Heart left ventricle (tissue), 16 donors: Measurements from ENCODE around the gene GOLT1B. TPM values are rescaled to one million over a fixed set of nuclear protein-coding genes. Genes with fewer than 3 reads are reported as not detected.

ENCODE experiments used
- ATAC-seq, 4 donors: fragments of 200-7000 bp; cut with Tn5 transposase; one replicate each; pipeline ENCODE4 v1.9.1; 2020 to 2022; ENCODE audit warnings: moderate library complexity in 4 of 4, mild to moderate bottlenecking in 3 of 4, moderate number of reproducible peaks in 1 of 4
- DNase-seq, 5 donors: peaks; one replicate each; pipeline ENCODE4 v3.0.0-alpha.2; 2020
- H3K27ac ChIP-seq, 12 donors: fragments of 200-600 bp; sonication (generic) in 4 of 12; one replicate each; pipeline versions ENCODE4 v1.5.0 to v1.8.0; 2016 to 2022; ENCODE audit warnings: mild to moderate bottlenecking in 2 of 12
- H3K27me3 ChIP-seq, 9 donors: fragments of 200-600 bp; sonication (generic) in 2 of 9; one replicate each; pipeline versions ENCODE4 v1.5.1 to v1.8.0; 2016 to 2022; ENCODE audit warnings: mild to moderate bottlenecking in 3 of 9
- H3K36me3 ChIP-seq, 9 donors: fragments of 200-600 bp; sonication (generic) in 2 of 9; one replicate each; pipeline versions ENCODE4 v1.5.0 to v1.8.0; 2018 to 2022; ENCODE audit warnings: mild to moderate bottlenecking in 2 of 9
- H3K4me1 ChIP-seq, 12 donors: fragments of 200-600 bp; sonication (generic) in 4 of 12; one replicate each; pipeline versions ENCODE4 v1.5.0 to v1.8.0; 2016 to 2022; ENCODE audit warnings: mild to moderate bottlenecking in 3 of 12
- H3K4me3 ChIP-seq, 12 donors: fragments of 200-600 bp; sonication (generic) in 4 of 12; one replicate each; pipeline versions ENCODE4 v1.5.0 to v1.8.0; 2017 to 2022; ENCODE audit warnings: mild to moderate bottlenecking in 9 of 12, moderate library complexity in 4 of 12
- H3K9me3 ChIP-seq, 12 donors: fragments of 200-600 bp; sonication (generic) in 4 of 12; one replicate each; pipeline versions ENCODE4 v1.5.0 to v1.8.0; 2016 to 2022; ENCODE audit warnings: mild to moderate bottlenecking in 1 of 12
- CTCF ChIP-seq, 12 donors: fragments of 200-600 bp; sonication (generic) in 4 of 12; IDR thresholded peaks; one replicate each; pipeline versions ENCODE4 v1.5.0 to v1.8.0; 2018 to 2022; ENCODE audit warnings: antibody characterized with exemption in 12 of 12, mild to moderate bottlenecking in 5 of 12
- POLR2A ChIP-seq, 2 donors: fragments of 450-650 bp; IDR thresholded peaks; one replicate each; pipeline ENCODE4 v1.6.1; 2017; ENCODE audit warnings: antibody characterized with exemption in 2 of 2, mild to moderate bottlenecking in 2 of 2, moderate library complexity in 2 of 2
- WGBS, 4 donors: extraction: QIAGEN DNeasy Blood & Tissue Kit in 2 of 4; methylation state at CpG; one replicate each; pipeline versions ENCODE4 v1.1.5 to v1.1.7; 2013 to 2018; 5-methylcytosine and 5-hydroxymethylcytosine counted together
- intact Hi-C, 10 donors: fragments of 100-400 bp; cut with DNase I; formaldehyde crosslinking; loops; one replicate each; pipeline versions ENCODE4 v1.11.1 to v1.14.2; 2022
- long read RNA-seq, 3 donors: library from polyadenylated mRNA; unstranded; transcript quantifications; one replicate each; pipeline ENCODE4 v2.0.0, GENCODE V29; 2020 to 2021
- polyA plus RNA-seq, 2 donors: library from polyadenylated mRNA; stranded (reverse); fragments of 200-250 nt; gene quantifications; one replicate each; pipeline ENCODE4 v1.2.3, GENCODE V29; 2013
- total RNA-seq, 9 donors: library from RNA; depleted of rRNA in 2 of 9; stranded (reverse); fragments of >200 nt in 2 of 9; fragmentation: NEBNext Ultra II Directional in 3 of 9; extraction: Animal tissue kit (Norgen Biotek cat#: 25700) in 3 of 9; gene quantifications; one replicate each; pipeline versions ENCODE4 v1.1.0 to v1.2.4, GENCODE V29; 2016 to 2023
- donor health status: ischemic (EF 13 %, LVEDD 7.1; RV severe dilation, severe dysfunction).
- donor health status: healthy with polysubstance abuse.
- donor health status: DM: no; HTN: yes; CAD: no.
- donor health status: DM: no; HTN: no; CAD: no.
- donor health status: ischemic (EF 25% LVEDD 6.9; RV normal size, moderate dysfunction).
- donor health status: ischemic (EF 25% LVEDD 5.7; RV mildly dilated, moderate dysfunction).
- donor health status: healthy.
- donor health status: DM: yes; HTN: yes; CAD: no.
- donor health status: ischemic (EF 35%, LVEDD 5.7; RV mildly dilated, moderate dysfunction).
- donor health status: nonischemic (EF 11% LVEDD 7.7; RV severe dilation, severe dysfunction).
- donor health status: DM: yes; HTN: yes; CAD: no.
- donor health status: PGD.
- donor health status: ischemic (EF 29% LVEDD 5.4; RV normal size, mild dysfunction).
- donor health status: nonischemic (EF 23%, LVEDD 6.1; RV moderate dilation, normal function).

Gene GOLT1B
- 10 to 100 TPM; 12.9 to 32.0 (median 22.1) TPM for total RNA-seq
- polyA plus RNA-seq, result 10 to 100 TPM; 13.2 to 43.7 TPM
- long read RNA-seq, donor 1, transcript GOLT1B-201 (5 exons, 3,227 nt), result major isoform, 27 of 30 reads
- long read RNA-seq, donor 1, partial matches to known transcripts, result 0 of 30 reads
- long read RNA-seq, donor 1, other reads (novel, unspliced or antisense), result 2 of 30 reads
- long read RNA-seq, donor 2, transcript GOLT1B-201 (5 exons, 3,227 nt), result major isoform, 65 of 72 reads
- long read RNA-seq, donor 2, partial matches to known transcripts, result 1 of 72 reads
- long read RNA-seq, donor 2, other reads (novel, unspliced or antisense), result 2 of 72 reads
- long read RNA-seq, donor 3, transcript GOLT1B-201 (5 exons, 3,227 nt), result major isoform, 30 of 33 reads
- long read RNA-seq, donor 3, partial matches to known transcripts, result 2 of 33 reads
- long read RNA-seq, donor 3, other reads (novel, unspliced or antisense), result 0 of 33 reads

- H3K4me1 ChIP-seq, result peaks cover 8 to 57% (median 44%) of the 10 kb centered on the region in 12 donors
- DNase-seq (peak; percentile 88 to 95 (median 93)), ATAC-seq (peak; percentile 99 to 100 (median 99))
- no peaks in the 10 kb centered on the region for H3K27me3 ChIP-seq
- peaks cover 0 to 28% (median 22%) of the 10 kb centered on the region in 9 donors for H3K36me3 ChIP-seq
- peak in 1 of 2 donors; percentile 72 for TF ChIP-seq POLR2A (IDR thresholded peaks at IDR 0.05)
- no peak for TF ChIP-seq CTCF (IDR thresholded peaks at IDR 0.05)
- H3K27ac ChIP-seq, result peak within 1 kb of the TSS; percentile 39 to 91 (median 88)
- no peaks in the 10 kb centered on the region for H3K9me3 ChIP-seq
- 0 to 1% (median 0%) methylated on average over 49 to 61 of the region's 61 CpGs for WGBS, 4 donors
- intact Hi-C loops, result loop anchor here in 7 of 10 donors (5.0 to 10.0 kb wide), 6 partner anchors 64 to 183 kb away; partner anchors contain the start of genes LDHB (in 3 of the 7) and PYROXD1 (in 3 of the 7)
- peak within 1 kb of the TSS; percentile 77 to 97 (median 90) for H3K4me3 ChIP-seq
Observed at GRCh38 chr12:21501258-21502163, at the start of gene GOLT1B, which contains the start of gene RECQL. Gene GOLT1B (plus strand): TSS chr12:21501789. CDS start chr12:21501924, 135 bp downstream. Gene RECQL (minus strand): TSS chr12:21501635. CDS start chr12:21499570, 2,065 bp downstream.

GRCh38 chr12:21453312-21453852 is 48.2 kb upstream of the GOLT1B start:
- Histone ChIP-seq H3K27me3 (no peaks in the 10 kb centered on the region), H3K9me3 (no peaks in the 10 kb centered on the region), H3K4me1 (peaks cover 0 to 7% (median 0%) of the 10 kb centered on the region in 12 donors), H3K36me3 (peaks cover 0 to 100% (median 89%) of the 10 kb centered on the region in 9 donors), H3K4me3 (peak overlapping the region in 1 of 12 donors; percentile 6), H3K27ac (peak overlapping the region in 1 of 12 donors; percentile 28)
- WGBS, 4 donors, result 91 to 96% (median 93%) methylated on average over 4 of the region's 4 CpGs
- DNase-seq (no peak), ATAC-seq (no peak)
- TF ChIP-seq CTCF (IDR thresholded peaks at IDR 0.05) (no peak), POLR2A (IDR thresholded peaks at IDR 0.05) (no peak)
- intact Hi-C loops, result no loop called here

- H3K27ac ChIP-seq, result peak overlapping the region in 1 of 12 donors; percentile 53
- ATAC-seq (no peak), DNase-seq (no peak)
- no peaks in the 10 kb centered on the region for H3K27me3 ChIP-seq
- 66 to 71% (median 70%) methylated on average over 7 of the region's 7 CpGs for WGBS, 4 donors
- no peaks in the 10 kb centered on the region for H3K9me3 ChIP-seq
- peaks cover 0 to 98% (median 86%) of the 10 kb centered on the region in 9 donors for H3K36me3 ChIP-seq
- TF ChIP-seq CTCF (IDR thresholded peaks at IDR 0.05) (no peak), POLR2A (IDR thresholded peaks at IDR 0.05) (no peak)
- H3K4me1 ChIP-seq, result peaks cover 0 to 7% (median 0%) of the 10 kb centered on the region in 12 donors
- no peak overlapping the region for H3K4me3 ChIP-seq
- intact Hi-C loops, result no loop called here
Observed at GRCh38 chr12:21456291-21456780, 45.3 kb upstream of the GOLT1B start.
